ENCODE data around the gene CERCAM.

The CERCAM gene

DNA sequence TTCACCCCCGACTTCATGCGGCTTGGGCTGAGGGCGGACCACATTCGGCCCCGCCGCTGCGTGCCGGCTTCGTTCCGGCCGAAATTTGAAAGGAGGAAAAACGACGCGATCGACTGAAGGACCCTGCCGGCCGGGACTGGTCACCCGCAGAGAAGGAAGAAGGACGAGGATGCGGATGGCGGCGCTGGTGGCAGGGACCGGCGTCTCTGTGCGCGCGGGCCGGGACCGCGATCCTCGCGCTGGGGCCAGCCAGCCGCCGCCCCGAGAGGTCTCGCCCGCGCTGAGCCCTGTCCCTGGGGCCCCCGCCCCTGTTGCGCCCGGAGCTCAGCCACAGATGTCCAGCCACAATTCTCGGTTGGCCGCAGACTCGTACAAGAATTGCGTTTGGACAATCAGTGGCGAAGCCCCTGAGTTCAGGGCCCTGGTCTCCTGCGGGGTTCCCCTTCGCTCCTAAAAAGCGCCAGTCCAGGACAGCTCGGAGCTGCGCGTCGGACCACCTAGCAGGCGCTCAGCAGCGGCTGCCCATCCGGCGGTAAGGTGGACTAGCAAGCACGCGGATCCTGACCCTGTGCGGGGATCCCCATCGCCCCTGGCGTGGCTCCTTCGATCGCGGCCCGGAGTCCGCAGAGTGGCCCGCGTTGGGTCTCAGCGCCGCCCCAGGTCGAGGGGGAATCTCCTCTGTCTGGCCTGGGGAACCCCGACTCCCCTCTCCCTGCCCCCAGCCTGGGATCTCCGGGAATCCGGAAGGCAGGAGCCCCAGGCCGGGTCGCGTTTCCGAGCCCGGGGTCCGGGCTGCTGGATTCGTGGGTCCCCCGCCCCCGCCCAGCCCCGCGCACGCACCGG, 28.1 kb upstream of the CERCAM start:
- H4K12ac ChIP-seq (ENCODE audit: low read depth, low read length) = no peak overlapping the region
- no peak overlapping the region for H2BK120ac ChIP-seq (ENCODE audit: insufficient read depth, low read length, poor library complexity)
- no peak overlapping the region for H4K91ac ChIP-seq (ENCODE audit: low read depth, low read length)
- H3K79me1 ChIP-seq (ENCODE audit: low read length) = no peaks in the 10 kb centered on the region
- H2BK12ac ChIP-seq (ENCODE audit: low read length) = no peak overlapping the region
- no peak overlapping the region for H2BK5ac ChIP-seq (ENCODE audit: low read depth, low read length, poor library complexity)
- H2AFZ ChIP-seq (ENCODE audit: insufficient read depth, low read length, poor library complexity) = no peak overlapping the region
- no CpG with 5 or more reads among the region's 88 CpGs for WGBS (ENCODE audit: extremely low coverage, insufficient coverage, insufficient read length)
- no peak overlapping the region for H4K8ac ChIP-seq (ENCODE audit: low read depth, low read length)
- DNase-seq = no peak
- H2AK5ac ChIP-seq (ENCODE audit: low read length) = no peak overlapping the region
- no peaks in the 10 kb centered on the region for H3K79me2 ChIP-seq (ENCODE audit: control insufficient read depth, insufficient read depth, low read length, poor library complexity)
- peaks cover 14 to 20% of the 10 kb centered on the region in 2 experiments for H3K4me1 ChIP-seq (ENCODE audit: control insufficient read depth in 1 of 2, insufficient read depth in 2 of 2, low read length in 2 of 2)
- H3K4me2 ChIP-seq (ENCODE audit: low read length) = peak overlapping the region; percentile 52
- no peak overlapping the region for H3K4ac ChIP-seq (ENCODE audit: low read depth, low read length)
- no peak overlapping the region for H3K4me3 ChIP-seq (ENCODE audit: low read depth, low read length)
- no peak overlapping the region for H3K9ac ChIP-seq (ENCODE audit: low read length)
- no peak overlapping the region for H3K23ac ChIP-seq (ENCODE audit: low read length)
- peaks cover 44% of the 10 kb centered on the region for H3K27me3 ChIP-seq (ENCODE audit: insufficient read depth, low read length)
- H3K9me3 ChIP-seq (ENCODE audit: insufficient read depth, low read depth, low read length) = peaks cover 2% of the 10 kb centered on the region
- H3K14ac ChIP-seq (ENCODE audit: low read length) = no peak overlapping the region
- H3K36me3 ChIP-seq (ENCODE audit: control insufficient read depth in 1 of 2, insufficient read depth in 2 of 2, low read length in 2 of 2) = peaks cover 30 to 34% of the 10 kb centered on the region in 2 experiments
- H3K27ac ChIP-seq (ENCODE audit: low read depth, low read length) = no peak overlapping the region
- H3K18ac ChIP-seq (ENCODE audit: low read length) = no peak overlapping the region

DNA sequence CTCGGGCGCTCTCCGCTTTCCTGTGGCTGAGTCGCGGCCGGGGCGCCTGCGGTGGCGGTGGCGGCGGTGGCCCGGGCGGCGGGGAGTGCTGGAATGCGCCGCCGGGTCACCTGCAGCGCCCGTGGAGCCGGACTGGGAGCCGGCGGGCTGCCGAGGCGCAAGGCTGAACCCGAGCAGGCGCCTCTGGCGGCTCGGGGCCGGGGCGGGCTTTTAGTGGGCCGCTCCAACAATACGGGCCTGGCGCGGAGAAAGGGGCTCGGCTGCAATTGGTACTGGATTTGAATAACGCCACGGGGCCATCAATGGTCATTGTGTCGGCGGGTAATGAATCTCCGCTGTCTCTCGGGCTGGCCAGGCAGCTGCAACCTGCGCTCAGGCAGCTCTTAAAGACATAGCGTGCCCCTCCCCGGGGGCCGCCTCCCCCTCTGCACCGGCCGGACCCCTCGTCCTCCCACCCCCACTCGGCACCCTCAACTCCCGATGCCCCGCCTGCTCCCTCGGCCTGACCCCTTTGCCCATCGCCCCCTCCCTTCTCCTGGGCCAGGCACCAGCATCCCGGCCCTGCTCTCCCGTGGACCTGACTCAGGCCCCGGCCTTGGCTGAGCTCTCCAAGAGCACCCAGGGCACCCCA, 27.4 kb upstream of the CERCAM start:
- peaks cover 47% of the 10 kb centered on the region for H3K27me3 ChIP-seq (ENCODE audit: insufficient read depth, low read length)
- no peak overlapping the region for H4K91ac ChIP-seq (ENCODE audit: low read depth, low read length)
- no peak overlapping the region for H3K4ac ChIP-seq (ENCODE audit: low read depth, low read length)
- H2AK5ac ChIP-seq (ENCODE audit: low read length) = no peak overlapping the region
- H4K8ac ChIP-seq (ENCODE audit: low read depth, low read length) = no peak overlapping the region
- H2AFZ ChIP-seq (ENCODE audit: insufficient read depth, low read length, poor library complexity) = no peak overlapping the region
- H3K27ac ChIP-seq (ENCODE audit: low read depth, low read length) = no peak overlapping the region
- peak overlapping the region; percentile 52 for H3K4me2 ChIP-seq (ENCODE audit: low read length)
- no peaks in the 10 kb centered on the region for H3K79me2 ChIP-seq (ENCODE audit: control insufficient read depth, insufficient read depth, low read length, poor library complexity)
- no peak overlapping the region for H4K12ac ChIP-seq (ENCODE audit: low read depth, low read length)
- no CpG with 5 or more reads among the region's 56 CpGs for WGBS (ENCODE audit: extremely low coverage, insufficient coverage, insufficient read length)
- no peak for DNase-seq
- H2BK120ac ChIP-seq (ENCODE audit: insufficient read depth, low read length, poor library complexity) = no peak overlapping the region
- H3K18ac ChIP-seq (ENCODE audit: low read length) = no peak overlapping the region
- H3K14ac ChIP-seq (ENCODE audit: low read length) = no peak overlapping the region
- no peak overlapping the region for H2BK5ac ChIP-seq (ENCODE audit: low read depth, low read length, poor library complexity)
- no peaks in the 10 kb centered on the region for H3K79me1 ChIP-seq (ENCODE audit: low read length)
- peaks cover 14 to 20% of the 10 kb centered on the region in 2 experiments for H3K4me1 ChIP-seq (ENCODE audit: control insufficient read depth in 1 of 2, insufficient read depth in 2 of 2, low read length in 2 of 2)
- H3K4me3 ChIP-seq (ENCODE audit: low read depth, low read length) = no peak overlapping the region
- H3K9ac ChIP-seq (ENCODE audit: low read length) = no peak overlapping the region
- H2BK12ac ChIP-seq (ENCODE audit: low read length) = no peak overlapping the region
- H3K36me3 ChIP-seq (ENCODE audit: control insufficient read depth in 1 of 2, insufficient read depth in 2 of 2, low read length in 2 of 2) = peaks cover 22 to 29% of the 10 kb centered on the region in 2 experiments
- no peak overlapping the region for H3K23ac ChIP-seq (ENCODE audit: low read length)
- H3K9me3 ChIP-seq (ENCODE audit: insufficient read depth, low read depth, low read length) = peaks cover 2% of the 10 kb centered on the region

DNA sequence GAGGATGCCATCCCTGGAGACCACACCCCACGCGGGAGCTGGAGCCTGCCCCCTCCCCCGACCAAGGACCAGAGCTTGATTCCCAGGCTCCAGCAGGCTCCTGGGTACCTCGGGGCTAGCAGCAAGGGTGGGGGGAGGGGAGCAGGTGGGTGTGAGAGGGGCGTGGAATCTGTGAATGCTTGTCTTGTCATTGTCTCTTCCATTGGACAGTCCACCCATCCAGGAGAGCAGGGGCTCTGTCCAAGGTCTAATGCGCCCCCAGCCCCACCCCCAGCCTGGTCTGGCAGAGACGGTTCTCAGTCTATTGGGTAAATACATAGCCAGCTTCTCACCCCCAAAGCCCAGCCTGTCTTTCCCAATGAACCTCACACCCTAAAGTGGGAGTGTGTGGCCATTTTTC, 26.7 kb upstream of the CERCAM start:
- no CpG with 5 or more reads among the region's 7 CpGs for WGBS (ENCODE audit: extremely low coverage, insufficient coverage, insufficient read length)
- Histone ChIP-seq H3K79me2 (ENCODE audit: control insufficient read depth, insufficient read depth, low read length, poor library complexity) (no peaks in the 10 kb centered on the region), H3K18ac (ENCODE audit: low read length) (no peak overlapping the region), H2BK120ac (ENCODE audit: insufficient read depth, low read length, poor library complexity) (no peak overlapping the region), H2BK5ac (ENCODE audit: low read depth, low read length, poor library complexity) (no peak overlapping the region), H3K9me3 (ENCODE audit: insufficient read depth, low read depth, low read length) (peaks cover 2% of the 10 kb centered on the region), H2AK5ac (ENCODE audit: low read length) (no peak overlapping the region), H3K79me1 (ENCODE audit: low read length) (no peaks in the 10 kb centered on the region), H3K4me3 (ENCODE audit: low read depth, low read length) (no peak overlapping the region), H3K36me3 (ENCODE audit: control insufficient read depth in 1 of 2, insufficient read depth in 2 of 2, low read length in 2 of 2) (peaks cover 15 to 23% of the 10 kb centered on the region in 2 experiments), H3K4me2 (ENCODE audit: low read length) (no peak overlapping the region), H3K4me1 (ENCODE audit: control insufficient read depth in 1 of 2, insufficient read depth in 2 of 2, low read length in 2 of 2) (peaks cover 14 to 20% of the 10 kb centered on the region in 2 experiments), H4K8ac (ENCODE audit: low read depth, low read length) (no peak overlapping the region), H3K9ac (ENCODE audit: low read length) (no peak overlapping the region), H3K4ac (ENCODE audit: low read depth, low read length) (no peak overlapping the region), H3K23ac (ENCODE audit: low read length) (no peak overlapping the region), H3K27ac (ENCODE audit: low read depth, low read length) (no peak overlapping the region), H3K27me3 (ENCODE audit: insufficient read depth, low read length) (peaks cover 47% of the 10 kb centered on the region), H2BK12ac (ENCODE audit: low read length) (no peak overlapping the region), H4K12ac (ENCODE audit: low read depth, low read length) (no peak overlapping the region), H3K14ac (ENCODE audit: low read length) (no peak overlapping the region), H4K91ac (ENCODE audit: low read depth, low read length) (no peak overlapping the region), H2AFZ (ENCODE audit: insufficient read depth, low read length, poor library complexity) (no peak overlapping the region)
- DNase-seq = no peak

DNA sequence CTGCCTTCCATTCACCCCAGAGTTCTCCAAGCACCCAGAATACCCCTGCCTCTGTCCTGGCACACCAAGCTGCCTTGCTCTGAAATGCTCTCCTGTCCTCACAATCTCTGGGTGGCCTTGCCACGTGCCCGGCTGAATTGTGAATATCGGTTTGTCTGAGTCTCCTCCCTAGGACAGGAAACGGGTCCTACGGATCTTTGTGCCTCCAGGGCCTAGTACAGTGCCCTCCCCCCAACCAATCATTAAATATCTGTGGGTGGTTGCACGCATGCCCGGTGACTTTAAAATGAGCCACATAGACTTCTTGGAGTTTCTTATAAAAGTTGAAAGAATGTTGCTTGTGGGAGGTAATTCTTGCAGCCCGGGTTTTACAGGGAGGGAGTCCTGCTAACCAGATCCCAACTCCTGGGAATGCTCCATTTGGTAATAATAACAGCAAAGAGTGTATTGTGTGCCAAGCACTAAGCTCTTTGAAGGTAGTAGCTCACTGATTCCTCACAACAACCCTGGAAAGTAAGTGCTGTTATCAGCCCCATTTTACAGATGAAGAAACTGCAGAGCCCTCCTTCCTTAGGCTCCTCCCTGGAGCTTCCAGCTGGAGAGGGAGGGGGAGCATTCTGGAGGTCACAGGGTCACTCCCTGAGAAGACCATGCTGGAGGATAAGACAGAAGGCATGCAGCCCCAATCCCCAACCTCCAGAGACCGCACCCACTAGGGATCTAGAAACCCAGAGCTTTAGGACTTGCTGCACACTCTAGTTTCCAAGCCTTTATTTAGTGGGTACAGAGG, 26.1 kb upstream of the CERCAM start:
- Histone ChIP-seq H3K4me3 (ENCODE audit: low read depth, low read length) (no peak overlapping the region), H2BK12ac (ENCODE audit: low read length) (no peak overlapping the region), H3K9me3 (ENCODE audit: insufficient read depth, low read depth, low read length) (peaks cover under 1% of the 10 kb centered on the region), H3K27ac (ENCODE audit: low read depth, low read length) (no peak overlapping the region), H2AFZ (ENCODE audit: insufficient read depth, low read length, poor library complexity) (no peak overlapping the region), H2AK5ac (ENCODE audit: low read length) (no peak overlapping the region), H3K27me3 (ENCODE audit: insufficient read depth, low read length) (peaks cover 47% of the 10 kb centered on the region), H3K23ac (ENCODE audit: low read length) (no peak overlapping the region), H3K36me3 (ENCODE audit: control insufficient read depth in 1 of 2, insufficient read depth in 2 of 2, low read length in 2 of 2) (peaks cover 9 to 17% of the 10 kb centered on the region in 2 experiments), H3K18ac (ENCODE audit: low read length) (no peak overlapping the region), H3K79me2 (ENCODE audit: control insufficient read depth, insufficient read depth, low read length, poor library complexity) (no peaks in the 10 kb centered on the region), H4K12ac (ENCODE audit: low read depth, low read length) (no peak overlapping the region), H3K9ac (ENCODE audit: low read length) (no peak overlapping the region), H3K4me1 (ENCODE audit: control insufficient read depth in 1 of 2, insufficient read depth in 2 of 2, low read length in 2 of 2) (peaks cover 14 to 20% of the 10 kb centered on the region in 2 experiments), H3K14ac (ENCODE audit: low read length) (no peak overlapping the region), H2BK120ac (ENCODE audit: insufficient read depth, low read length, poor library complexity) (no peak overlapping the region), H2BK5ac (ENCODE audit: low read depth, low read length, poor library complexity) (no peak overlapping the region), H4K8ac (ENCODE audit: low read depth, low read length) (no peak overlapping the region), H4K91ac (ENCODE audit: low read depth, low read length) (no peak overlapping the region), H3K4me2 (ENCODE audit: low read length) (no peak overlapping the region), H3K79me1 (ENCODE audit: low read length) (no peaks in the 10 kb centered on the region), H3K4ac (ENCODE audit: low read depth, low read length) (no peak overlapping the region)
- WGBS (ENCODE audit: extremely low coverage, insufficient coverage, insufficient read length) = no CpG with 5 or more reads among the region's 9 CpGs
- no peak for DNase-seq

Measured in trophoblast cell (in vitro differentiated cells and primary cell).